CD4-positive, alpha-beta T cell treated with Interleukin-12 subunit alpha and Interleukin-12 subunit beta, for 1 hour (primary cell): Measurements from ENCODE around the gene CDK13.
"Not testable (repeated sequence)": the region's sequence is repeated elsewhere in the genome, so short reads cannot be mapped to it uniquely, and the experiment has no call there.

Source experiments
- DNase-seq: peaks from one replicate; pipeline ENCODE4 v3.0.0-alpha.2; 2020

The CDK13 gene

DNA sequence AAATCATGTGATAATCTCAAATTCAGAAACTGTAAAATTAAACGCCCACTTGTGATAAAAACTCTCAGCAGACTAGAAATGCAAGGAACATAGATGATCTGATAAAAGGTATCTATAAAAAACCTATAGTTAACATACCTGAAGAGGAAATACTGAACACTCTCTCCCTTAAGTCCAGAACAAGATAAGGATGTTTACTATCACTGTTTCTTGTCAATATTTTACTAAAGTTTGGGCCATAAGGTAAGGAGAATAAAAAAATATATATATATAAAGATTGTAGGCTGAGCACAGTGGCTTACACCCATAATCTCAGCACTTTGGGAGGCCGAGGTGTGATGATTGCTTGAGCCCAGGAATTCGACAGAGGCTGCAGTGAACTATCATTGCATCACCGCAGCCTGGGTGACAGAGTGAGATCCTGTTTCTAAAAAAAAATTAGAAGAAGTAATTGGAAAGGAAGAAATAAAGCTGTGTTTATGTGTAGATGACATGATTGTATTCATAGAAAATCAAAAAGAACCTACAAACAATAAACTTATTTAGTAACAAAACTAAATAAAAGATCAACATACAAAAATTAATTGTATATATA, 155.9 kb downstream of the CDK13 start:
- no peak for DNase-seq

- DNase-seq, result no peak
Observed at GRCh38 chr7:40115936-40116335, 165.9 kb downstream of the CDK13 start.

GRCh38 chr7:40117199-40117598, 167.1 kb downstream of the CDK13 start:
- DNase-seq, result not testable (repeated sequence)

DNA sequence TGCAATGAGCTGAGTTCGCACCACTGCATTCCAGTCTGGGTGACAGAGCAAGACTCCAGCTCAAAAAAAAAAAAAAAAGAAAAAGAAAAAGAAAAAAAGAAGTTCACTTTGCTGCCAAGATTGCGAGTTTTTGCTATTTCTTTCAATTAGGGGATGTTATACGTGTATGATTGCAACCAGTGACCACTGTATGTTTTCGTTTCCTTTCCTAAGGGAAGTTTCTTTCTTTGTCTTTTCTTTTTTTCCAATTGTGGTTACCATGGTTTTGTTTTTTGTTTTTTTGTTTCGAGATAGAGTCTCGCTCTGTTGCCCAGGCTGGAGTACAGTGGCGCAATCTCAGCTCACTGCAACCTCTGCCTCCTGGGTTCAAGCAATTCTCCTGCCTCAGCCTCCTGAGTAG, 168.1 kb downstream of the CDK13 start:
- DNase-seq, result not testable (repeated sequence)

DNA sequence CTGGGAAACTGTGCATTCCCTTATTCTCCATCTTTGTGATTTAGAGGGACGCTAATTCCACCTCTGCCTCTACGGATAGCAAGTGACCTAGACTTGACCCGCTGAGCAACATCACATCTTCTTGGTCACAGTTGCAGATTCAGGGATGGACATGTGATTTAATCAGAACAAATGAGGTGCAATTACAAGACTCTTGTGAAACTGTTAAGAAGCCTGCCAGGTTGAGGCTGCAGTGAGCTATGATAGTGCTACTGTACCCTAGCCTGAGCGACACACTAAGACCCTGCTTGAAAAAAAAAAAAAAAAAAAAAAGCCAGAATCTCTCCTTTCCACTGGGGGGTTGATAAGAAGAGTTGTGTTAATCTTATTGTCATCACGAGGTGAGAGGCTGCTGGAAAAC, 170.0 kb downstream of the CDK13 start:
- DNase-seq, result no peak

DNA sequence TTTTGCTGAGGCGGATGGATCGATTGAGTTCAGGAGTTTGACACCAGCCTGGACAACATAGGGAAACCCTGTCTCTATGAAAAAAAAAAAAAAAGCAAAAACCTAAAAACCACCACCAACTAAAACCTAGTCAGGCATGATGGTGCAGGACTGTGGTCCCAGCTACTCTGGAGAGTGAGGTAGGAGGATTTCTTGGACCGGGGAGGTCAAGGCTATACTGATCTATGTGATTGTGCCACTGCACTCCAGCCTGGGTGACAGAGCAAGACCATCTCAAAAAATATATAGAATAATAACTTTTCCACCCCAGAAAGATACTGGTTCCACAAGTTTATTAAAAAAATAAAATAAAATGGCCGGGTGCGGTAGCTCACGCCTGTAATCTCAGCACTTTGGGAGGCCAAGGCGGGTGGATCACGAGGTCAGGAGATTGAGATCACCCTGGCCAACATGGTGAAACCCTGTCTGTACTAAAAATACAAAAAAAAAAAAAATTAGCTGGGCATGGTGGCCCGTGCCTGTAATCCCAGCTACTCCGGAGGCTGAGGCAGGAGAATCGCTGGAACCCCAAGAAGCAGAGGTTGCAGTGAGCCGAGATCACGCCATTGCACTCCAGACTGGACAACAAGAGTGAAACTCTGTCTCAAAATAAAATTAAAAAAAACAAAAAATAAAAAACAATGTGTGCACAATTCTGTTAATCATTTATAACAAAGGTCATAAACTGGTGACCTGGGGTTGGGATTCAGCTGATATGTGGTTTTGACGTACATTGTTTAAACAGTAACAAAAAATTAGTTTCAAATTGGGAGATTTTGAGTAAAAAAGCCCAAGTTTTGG, 172.3 kb downstream of the CDK13 start:
- DNase-seq, result not testable (repeated sequence)

DNA sequence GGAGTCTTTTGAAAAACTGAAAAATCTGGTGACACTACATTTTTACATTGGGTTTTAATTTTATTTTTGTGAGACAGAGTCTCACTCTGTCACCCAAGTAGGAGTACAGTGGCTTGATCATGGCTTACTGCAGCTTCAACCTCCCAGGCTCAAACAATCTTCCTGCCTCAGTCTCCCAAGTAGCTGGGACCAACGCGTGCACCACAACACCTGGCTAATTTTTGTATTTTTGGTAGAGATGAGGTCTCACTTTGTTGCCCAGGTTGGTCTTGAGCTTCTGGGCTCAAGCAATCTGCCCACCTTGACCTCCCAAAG, 172.8 kb downstream of the CDK13 start:
- DNase-seq, result no peak

DNA sequence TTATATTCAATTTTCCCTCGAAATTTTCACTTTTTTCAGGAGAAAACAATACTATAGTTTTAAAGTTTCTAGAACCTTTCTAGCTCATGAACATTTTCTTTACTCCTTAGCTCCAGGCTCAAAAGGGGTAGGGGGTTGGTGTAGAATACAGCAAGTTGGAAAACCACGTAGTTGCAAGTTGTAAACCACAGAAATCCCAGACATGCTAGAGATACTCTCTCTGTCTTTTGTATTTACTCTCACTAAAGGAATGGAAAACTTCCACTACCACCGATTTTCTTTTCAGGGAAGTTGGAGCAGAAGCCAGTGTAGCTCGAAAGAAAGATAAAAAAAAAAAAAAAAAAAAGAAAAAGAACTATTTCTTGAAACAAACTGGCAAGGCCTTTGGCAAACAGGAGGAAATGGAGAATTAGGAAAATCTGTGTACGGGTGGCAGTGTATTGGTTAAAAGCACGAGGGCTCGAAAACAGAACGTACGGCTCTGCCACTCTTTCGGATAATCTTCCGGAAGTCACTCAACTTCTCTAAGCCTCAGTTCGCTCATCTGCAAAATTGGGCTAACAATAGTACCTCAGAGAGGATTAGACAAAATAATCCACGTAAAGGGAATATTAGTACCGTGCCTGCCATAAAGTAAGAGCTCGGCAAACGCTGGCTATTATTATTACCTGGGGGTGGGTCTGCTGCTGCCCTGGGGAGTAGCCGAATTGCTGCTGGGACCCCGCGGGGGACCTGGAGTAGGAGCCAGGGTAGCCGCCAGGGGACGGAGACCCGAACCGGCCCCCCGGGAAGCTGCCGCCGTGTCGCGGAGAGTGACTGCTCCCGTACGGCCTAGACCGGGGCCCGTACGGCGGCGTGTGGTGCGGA, 183.7 kb downstream of the CDK13 start:
- peak; percentile 36 for DNase-seq

GRCh38 chr7:40134428-40135316, 184.6 kb downstream of the CDK13 start, which contains the start of the genes MPLKIP and SUGCT:
MPLKIP (minus strand) TSS chr7:40134622; CDS start chr7:40134567, 55 bp downstream.
SUGCT (plus strand) TSS chr7:40135005.
- DNase-seq, result peak; percentile 90

GRCh38 chr7:40135317-40135610, 185.2 kb downstream of the CDK13 start:
- DNase-seq, result no peak

GRCh38 chr7:40137563-40137962, 187.5 kb downstream of the CDK13 start:
- no peak for DNase-seq

DNA sequence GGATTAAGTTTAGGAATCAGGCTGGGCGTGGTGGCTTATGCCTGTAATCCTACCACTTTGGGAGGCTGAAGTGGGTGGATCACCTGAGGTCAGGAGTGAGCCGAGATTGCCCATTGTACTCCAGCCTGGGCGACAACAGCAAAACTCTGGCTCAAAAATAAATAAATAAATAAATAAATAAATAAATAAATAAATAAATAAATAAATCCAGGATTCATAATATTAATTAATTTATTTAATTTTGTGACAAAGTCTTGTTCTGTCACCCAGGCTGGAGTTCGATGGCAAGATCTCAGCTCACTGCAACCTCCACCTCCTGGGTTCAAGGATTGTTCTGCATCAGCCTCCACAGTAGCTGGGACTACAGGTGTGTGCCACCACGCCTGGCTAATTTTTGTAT, 188.9 kb downstream of the CDK13 start:
- DNase-seq, result no peak

DNA sequence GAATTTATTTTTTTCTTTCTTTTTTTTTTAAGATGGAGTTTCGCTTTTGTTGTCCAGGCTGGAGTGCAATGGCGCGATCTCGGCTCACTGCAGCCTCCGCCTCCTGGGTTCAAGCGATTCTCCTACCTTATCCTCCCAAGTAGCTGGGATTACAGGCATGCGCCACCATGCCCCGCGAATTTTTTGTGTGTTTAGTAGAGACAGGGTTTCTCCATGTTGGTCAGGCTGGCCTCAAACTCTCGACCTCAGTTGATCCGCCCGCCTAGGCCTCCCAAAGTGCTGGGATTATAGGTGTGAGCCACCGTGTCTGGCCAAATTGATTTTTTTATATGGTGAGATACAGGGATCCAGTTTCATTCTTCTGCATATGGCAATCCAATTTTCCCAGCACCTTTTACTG, 189.8 kb downstream of the CDK13 start:
- not testable (repeated sequence) for DNase-seq

- not testable (repeated sequence) for DNase-seq
Observed at GRCh38 chr7:40141916-40142315, 191.9 kb downstream of the CDK13 start.

- DNase-seq, result not testable (repeated sequence)
Observed at GRCh38 chr7:40145596-40146130, 195.6 kb downstream of the CDK13 start.

DNA sequence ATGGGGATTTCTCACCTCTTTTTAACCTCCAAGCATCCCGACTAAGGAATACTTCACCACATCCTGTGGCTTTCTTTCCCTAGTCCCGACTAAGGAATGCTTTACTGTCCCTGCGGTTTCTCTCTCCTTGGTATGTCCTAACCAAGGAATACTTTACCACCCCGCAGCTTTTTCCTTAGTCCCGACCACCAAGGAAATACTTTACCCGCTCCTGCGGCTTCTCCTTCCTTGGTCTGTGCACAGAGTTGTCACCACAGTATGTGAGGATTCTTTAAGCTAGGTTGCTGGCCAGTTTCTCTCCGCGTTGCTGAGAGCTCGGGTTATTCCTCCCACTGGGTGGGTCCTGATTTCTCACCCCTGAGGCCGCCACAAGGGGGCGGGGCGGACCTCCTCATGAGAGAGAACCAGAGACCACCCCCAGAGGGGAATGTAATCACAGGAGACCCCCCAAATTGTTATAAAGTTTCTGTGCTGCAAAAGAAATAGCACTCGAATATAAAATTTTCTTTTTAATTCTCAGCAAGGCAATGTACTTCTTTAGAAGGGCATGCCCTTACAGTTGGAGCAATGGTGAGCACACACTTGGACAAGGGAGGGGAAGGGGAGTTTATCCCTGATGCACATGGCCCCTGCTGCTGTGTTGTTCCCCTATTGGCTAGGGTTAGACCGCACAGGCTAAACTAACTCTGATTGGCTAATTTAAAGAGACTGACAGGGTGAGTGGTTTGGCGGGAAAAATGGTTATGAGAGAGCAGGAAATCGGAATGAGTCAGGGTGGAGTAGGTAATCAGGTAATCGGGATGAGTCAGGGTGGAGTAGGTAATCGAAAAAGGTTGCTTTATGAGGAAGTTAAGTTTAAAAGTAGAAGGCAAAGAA, 197.6 kb downstream of the CDK13 start:
- DNase-seq, result no peak

DNA sequence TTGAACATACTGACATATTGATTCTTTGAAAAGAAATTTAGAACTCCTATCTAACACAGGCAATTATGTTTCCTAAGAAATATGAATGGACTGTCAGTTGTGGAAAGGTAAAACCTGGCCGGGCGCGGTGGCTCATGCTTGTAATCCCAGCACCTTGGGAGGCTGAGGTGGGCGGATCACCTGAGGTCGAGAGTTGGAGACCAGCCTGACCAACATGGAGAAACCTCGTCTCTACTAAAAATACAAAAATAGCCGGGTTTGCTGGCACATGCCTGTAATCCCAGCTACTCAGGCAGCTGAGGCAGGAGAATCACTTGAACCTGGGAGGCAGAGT, 198.2 kb downstream of the CDK13 start:
- DNase-seq, result not testable (repeated sequence)

DNA sequence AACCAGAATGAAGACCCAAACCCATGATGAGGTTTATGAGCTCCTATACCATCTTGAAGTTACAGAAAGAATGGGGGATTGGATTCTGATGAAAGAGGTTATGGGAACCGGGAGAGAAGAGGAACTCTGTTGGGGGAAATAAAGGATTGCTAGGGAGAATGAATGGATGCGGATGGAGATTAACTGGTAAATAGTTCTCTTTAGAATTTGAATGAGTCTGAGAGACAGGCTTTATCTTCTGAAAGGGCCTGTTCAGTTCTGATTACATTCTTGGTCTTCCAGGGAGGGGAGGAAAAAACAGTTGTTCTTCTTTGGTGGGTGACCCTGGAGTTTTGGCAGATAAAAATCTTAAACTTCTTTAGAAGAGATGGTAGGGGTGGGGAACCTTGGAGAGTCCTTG, 198.6 kb downstream of the CDK13 start:
- DNase-seq, result no peak
